Measurements from ENCODE around the gene AGAP1.

The AGAP1 gene

DNA sequence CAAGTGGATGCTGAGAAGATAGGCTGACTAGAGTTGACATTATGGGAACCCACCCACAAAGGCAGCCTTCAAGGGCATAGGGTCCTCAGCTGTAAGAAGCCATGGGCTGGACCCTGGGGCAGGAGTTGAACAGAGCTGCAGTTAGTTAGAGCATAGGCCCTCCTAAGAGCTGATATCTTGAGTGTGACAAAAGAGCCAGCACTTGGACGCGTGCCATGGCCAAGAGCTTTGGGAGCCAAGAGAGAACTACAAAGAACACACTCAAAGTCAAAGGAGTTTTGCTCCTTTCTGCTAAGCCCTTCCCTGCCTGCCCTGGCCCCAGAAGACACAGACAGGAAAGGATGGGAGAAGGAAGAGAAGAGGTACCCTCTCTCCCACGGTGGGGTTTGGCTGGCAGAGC lies 29.9 kb upstream of the AGAP1 start:
- Histone ChIP-seq H3K4me3 (ENCODE audit: low read length) (no peak overlapping the region), H3K9me3 (replicated peaks; ENCODE audit: low read length) (no peaks in the 10 kb centered on the region), H3K4me2 (ENCODE audit: low read length) (no peak overlapping the region), H3K27me3 (ENCODE audit: control insufficient read depth, insufficient read depth, low read length) (peaks cover 18% of the 10 kb centered on the region), H3K36me3 (ENCODE audit: insufficient read depth, low read length) (no peaks in the 10 kb centered on the region), H3K9ac (ENCODE audit: low read depth, low read length) (no peak overlapping the region), H3K4me1 (ENCODE audit: control insufficient read depth, insufficient read depth, low read length) (peaks cover 17% of the 10 kb centered on the region)

DNA sequence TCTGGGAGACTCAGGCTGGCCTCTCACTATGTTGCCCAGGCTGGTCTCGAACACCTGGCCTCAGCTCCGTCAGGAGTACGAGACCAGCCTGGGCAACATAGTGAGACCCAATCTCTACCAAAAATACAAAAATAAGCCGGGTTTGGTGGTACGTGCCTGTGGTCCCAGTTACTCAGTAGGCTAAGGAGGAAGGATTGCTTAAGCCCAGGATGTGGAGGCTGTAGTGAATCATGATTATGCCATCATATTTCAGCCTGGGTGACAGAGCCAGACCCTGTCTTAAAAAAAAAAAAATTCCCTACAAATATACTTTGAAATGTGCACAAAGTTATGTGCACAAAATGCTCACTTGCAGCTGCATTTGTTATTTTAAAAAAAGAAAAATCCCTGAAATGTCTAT lies 26.3 kb upstream of the AGAP1 start:
- Histone ChIP-seq H3K27me3 (ENCODE audit: control insufficient read depth, insufficient read depth, low read length) (no peaks in the 10 kb centered on the region), H3K4me1 (ENCODE audit: control insufficient read depth, insufficient read depth, low read length) (peaks cover 23% of the 10 kb centered on the region), H3K9ac (ENCODE audit: low read depth, low read length) (no peak overlapping the region), H3K36me3 (ENCODE audit: insufficient read depth, low read length) (no peaks in the 10 kb centered on the region), H3K4me2 (ENCODE audit: low read length) (no peak overlapping the region), H3K9me3 (replicated peaks; ENCODE audit: low read length) (no peaks in the 10 kb centered on the region), H3K4me3 (ENCODE audit: low read length) (no peak overlapping the region)

DNA sequence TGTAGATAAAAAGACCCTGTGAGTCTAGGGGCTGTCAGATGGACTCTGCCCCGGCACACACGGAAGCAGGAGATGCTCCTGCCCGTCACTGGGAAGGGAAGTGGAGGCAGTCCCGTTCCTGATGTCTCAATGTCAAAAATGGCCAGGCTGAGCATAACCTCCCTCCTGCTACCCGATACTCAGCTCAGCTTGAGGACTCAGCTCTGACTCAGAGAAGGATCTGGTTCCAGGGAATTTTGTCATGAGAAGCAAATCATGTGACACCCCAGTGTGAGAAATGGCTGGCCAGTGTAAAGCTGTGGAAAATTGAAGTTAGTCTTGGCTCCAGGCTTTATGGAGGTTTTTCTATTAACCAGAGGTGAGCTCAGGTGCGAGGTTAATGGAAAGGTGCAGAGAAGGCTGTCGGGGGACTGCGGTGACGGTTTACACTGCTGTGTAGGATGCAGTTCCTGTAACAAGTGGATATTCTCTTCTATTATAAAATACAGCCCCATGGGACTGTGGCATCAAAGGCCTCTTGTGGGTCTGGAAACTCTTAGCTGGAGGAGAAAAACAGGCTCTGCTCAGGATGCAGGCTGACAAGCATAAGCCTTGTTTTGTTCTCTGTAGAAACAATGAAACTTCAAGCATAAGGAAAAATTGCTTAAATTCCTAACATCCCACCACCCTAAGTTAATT lies 24.7 kb upstream of the AGAP1 start:
- H3K9me3 ChIP-seq (replicated peaks; ENCODE audit: low read length) = no peaks in the 10 kb centered on the region
- H3K9ac ChIP-seq (ENCODE audit: low read depth, low read length) = peak overlapping the region; percentile 55
- H3K4me3 ChIP-seq (ENCODE audit: low read length) = peak overlapping the region; percentile 62
- no peaks in the 10 kb centered on the region for H3K27me3 ChIP-seq (ENCODE audit: control insufficient read depth, insufficient read depth, low read length)
- peak overlapping the region; percentile 83 for H3K4me2 ChIP-seq (ENCODE audit: low read length)
- no peaks in the 10 kb centered on the region for H3K36me3 ChIP-seq (ENCODE audit: insufficient read depth, low read length)
- peaks cover 23% of the 10 kb centered on the region for H3K4me1 ChIP-seq (ENCODE audit: control insufficient read depth, insufficient read depth, low read length)

DNA sequence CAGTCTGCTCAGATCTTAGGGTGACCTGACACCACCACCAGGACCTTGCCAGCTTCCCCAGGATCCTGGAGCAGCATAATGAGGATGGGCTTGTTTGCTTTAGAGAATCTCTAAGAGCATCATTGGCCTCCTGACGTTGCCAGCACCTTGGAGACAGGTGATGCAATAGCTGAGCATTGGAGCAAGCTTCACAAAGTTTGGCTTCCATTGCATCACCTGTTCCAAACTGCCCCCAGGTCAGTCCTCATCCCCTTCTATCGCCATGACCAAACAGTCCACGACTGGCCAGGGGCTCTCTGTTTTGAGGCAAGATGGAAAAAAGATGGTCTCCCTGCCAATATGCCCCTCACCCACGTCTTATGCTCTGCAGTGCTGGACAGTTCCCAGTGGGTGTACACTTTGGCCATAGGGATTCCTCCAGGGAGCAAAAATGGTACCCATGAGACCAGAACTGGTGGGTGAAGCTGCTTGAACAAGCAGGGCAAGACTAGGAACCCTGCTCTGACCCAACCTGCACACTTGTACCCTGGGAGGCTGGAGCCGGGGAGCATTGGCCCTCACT lies 22.6 kb upstream of the AGAP1 start:
- H3K4me1 ChIP-seq (ENCODE audit: control insufficient read depth, insufficient read depth, low read length) = peaks cover 23% of the 10 kb centered on the region
- H3K9me3 ChIP-seq (replicated peaks; ENCODE audit: low read length) = no peaks in the 10 kb centered on the region
- no peak overlapping the region for H3K9ac ChIP-seq (ENCODE audit: low read depth, low read length)
- peaks cover 3% of the 10 kb centered on the region for H3K27me3 ChIP-seq (ENCODE audit: control insufficient read depth, insufficient read depth, low read length)
- no peak overlapping the region for H3K4me2 ChIP-seq (ENCODE audit: low read length)
- no peak overlapping the region for H3K4me3 ChIP-seq (ENCODE audit: low read length)
- no peaks in the 10 kb centered on the region for H3K36me3 ChIP-seq (ENCODE audit: insufficient read depth, low read length)

DNA sequence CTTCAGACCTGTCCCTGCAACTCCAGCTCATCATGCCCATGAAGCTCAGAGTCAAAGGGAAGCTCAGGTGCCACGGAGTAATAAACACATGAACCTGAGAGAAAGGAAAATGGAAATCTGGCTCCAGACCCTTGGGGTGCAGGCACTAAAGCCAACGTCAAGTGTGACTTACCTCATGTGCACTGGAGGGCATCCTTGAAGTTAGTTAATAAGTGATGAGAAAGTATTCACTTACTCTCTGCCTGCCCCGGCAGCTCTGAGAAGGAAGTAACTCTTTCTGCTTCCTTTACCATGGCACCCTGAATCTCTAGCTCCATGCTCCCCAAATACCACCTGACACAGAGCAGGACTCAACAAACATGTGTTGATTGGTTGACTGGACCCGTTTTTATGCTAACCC lies 21.4 kb upstream of the AGAP1 start:
- Histone ChIP-seq H3K4me3 (ENCODE audit: low read length) (no peak overlapping the region), H3K27me3 (ENCODE audit: control insufficient read depth, insufficient read depth, low read length) (peaks cover 3% of the 10 kb centered on the region), H3K9me3 (replicated peaks; ENCODE audit: low read length) (no peaks in the 10 kb centered on the region), H3K36me3 (ENCODE audit: insufficient read depth, low read length) (no peaks in the 10 kb centered on the region), H3K4me2 (ENCODE audit: low read length) (no peak overlapping the region), H3K9ac (ENCODE audit: low read depth, low read length) (no peak overlapping the region), H3K4me1 (ENCODE audit: control insufficient read depth, insufficient read depth, low read length) (peaks cover 18% of the 10 kb centered on the region)

DNA sequence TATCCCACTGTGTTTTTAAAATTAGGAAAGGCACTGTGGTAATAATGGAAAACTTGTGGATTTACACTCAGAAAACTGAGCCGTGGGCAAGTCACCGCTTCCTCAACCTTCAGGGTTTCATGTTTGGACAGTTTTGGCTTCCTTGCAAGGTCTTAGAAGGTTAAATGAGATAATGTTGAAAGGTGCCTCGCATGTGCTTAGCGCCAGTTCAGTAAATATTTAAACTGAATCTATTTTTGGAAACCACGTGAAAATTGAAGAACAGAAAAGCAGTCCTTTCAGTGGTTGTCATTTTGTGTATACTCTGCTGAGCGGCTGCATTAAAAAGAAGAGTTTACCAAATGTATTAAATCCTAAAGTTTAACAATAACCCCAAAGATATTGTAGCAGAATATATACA lies 15.2 kb upstream of the AGAP1 start:
- Histone ChIP-seq H3K4me3 (ENCODE audit: low read length) (no peak overlapping the region), H3K9me3 (replicated peaks; ENCODE audit: low read length) (no peaks in the 10 kb centered on the region), H3K4me1 (ENCODE audit: control insufficient read depth, insufficient read depth, low read length) (no peaks in the 10 kb centered on the region), H3K9ac (ENCODE audit: low read depth, low read length) (no peak overlapping the region), H3K4me2 (ENCODE audit: low read length) (no peak overlapping the region), H3K27me3 (ENCODE audit: control insufficient read depth, insufficient read depth, low read length) (peaks cover 3% of the 10 kb centered on the region), H3K36me3 (ENCODE audit: insufficient read depth, low read length) (no peaks in the 10 kb centered on the region)

DNA sequence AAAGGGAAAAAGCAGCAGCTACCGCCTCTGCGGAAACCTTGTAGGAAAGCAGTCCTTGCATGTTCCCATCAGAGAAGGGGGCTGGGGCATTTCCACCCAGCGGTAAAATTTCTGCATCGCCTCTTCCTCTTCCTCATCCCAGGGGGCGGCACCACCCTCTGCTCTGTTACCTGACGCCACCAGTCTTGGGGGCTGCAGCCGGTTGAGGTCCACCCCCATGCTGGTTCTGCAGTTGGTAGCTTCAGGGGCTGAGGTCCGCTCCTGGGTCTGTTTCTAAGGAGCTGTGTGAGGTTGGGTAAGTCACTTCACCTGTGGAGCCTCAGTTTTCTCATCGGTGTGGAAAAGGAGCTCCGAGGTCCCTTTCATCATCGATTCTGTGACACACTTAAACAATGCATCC lies 14.2 kb upstream of the AGAP1 start:
- H3K9ac ChIP-seq (ENCODE audit: low read depth, low read length) = no peak overlapping the region
- no peak overlapping the region for H3K4me3 ChIP-seq (ENCODE audit: low read length)
- no peaks in the 10 kb centered on the region for H3K36me3 ChIP-seq (ENCODE audit: insufficient read depth, low read length)
- H3K4me2 ChIP-seq (ENCODE audit: low read length) = no peak overlapping the region
- peaks cover 3% of the 10 kb centered on the region for H3K27me3 ChIP-seq (ENCODE audit: control insufficient read depth, insufficient read depth, low read length)
- no peaks in the 10 kb centered on the region for H3K9me3 ChIP-seq (replicated peaks; ENCODE audit: low read length)
- H3K4me1 ChIP-seq (ENCODE audit: control insufficient read depth, insufficient read depth, low read length) = no peaks in the 10 kb centered on the region

DNA sequence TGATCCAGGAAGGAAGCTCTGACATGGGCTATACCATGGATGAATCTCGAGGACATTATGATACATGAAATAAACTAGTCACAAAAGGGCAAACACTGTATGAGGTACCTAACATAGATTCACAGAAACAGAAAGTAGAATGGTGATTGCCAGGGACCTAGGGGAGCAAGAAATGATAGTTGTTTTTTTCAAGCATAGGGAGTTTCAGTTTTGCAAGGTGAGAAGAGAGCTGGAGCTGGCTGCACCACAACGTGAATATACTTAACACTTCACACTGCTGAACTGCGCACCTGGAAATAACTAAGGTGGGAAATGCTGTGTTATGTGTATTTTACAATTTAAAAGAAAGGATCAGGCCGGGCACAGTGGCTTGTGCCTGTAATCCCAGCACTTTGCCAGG lies 13.2 kb upstream of the AGAP1 start:
- H3K36me3 ChIP-seq (ENCODE audit: insufficient read depth, low read length) = no peaks in the 10 kb centered on the region
- no peaks in the 10 kb centered on the region for H3K4me1 ChIP-seq (ENCODE audit: control insufficient read depth, insufficient read depth, low read length)
- no peak overlapping the region for H3K4me2 ChIP-seq (ENCODE audit: low read length)
- no peak overlapping the region for H3K4me3 ChIP-seq (ENCODE audit: low read length)
- H3K27me3 ChIP-seq (ENCODE audit: control insufficient read depth, insufficient read depth, low read length) = peaks cover 3% of the 10 kb centered on the region
- H3K9me3 ChIP-seq (replicated peaks; ENCODE audit: low read length) = no peaks in the 10 kb centered on the region
- H3K9ac ChIP-seq (ENCODE audit: low read depth, low read length) = no peak overlapping the region

DNA sequence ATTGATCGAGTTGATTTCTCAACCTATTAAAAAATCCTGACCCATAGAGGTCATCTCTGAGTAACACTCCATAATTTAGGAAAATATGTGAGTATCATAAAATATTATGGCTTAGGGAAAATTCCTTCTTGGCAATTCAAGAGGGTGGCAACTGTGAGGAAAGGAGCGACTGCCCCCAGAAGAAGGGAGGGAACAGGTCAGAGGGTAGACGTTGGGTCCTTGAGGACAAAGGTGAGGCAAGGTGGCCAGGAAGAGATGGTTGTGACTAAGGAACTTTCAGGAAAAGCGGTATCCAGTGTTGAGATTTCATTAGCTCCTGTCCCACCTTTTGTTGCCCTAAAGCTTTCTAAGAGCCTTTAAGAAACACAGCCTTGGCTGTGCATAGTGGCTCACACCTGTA lies 10.5 kb upstream of the AGAP1 start:
- Histone ChIP-seq H3K4me1 (ENCODE audit: control insufficient read depth, insufficient read depth, low read length) (no peaks in the 10 kb centered on the region), H3K9ac (ENCODE audit: low read depth, low read length) (no peak overlapping the region), H3K9me3 (replicated peaks; ENCODE audit: low read length) (no peaks in the 10 kb centered on the region), H3K36me3 (ENCODE audit: insufficient read depth, low read length) (no peaks in the 10 kb centered on the region), H3K4me3 (ENCODE audit: low read length) (no peak overlapping the region), H3K27me3 (ENCODE audit: control insufficient read depth, insufficient read depth, low read length) (peaks cover 9% of the 10 kb centered on the region), H3K4me2 (ENCODE audit: low read length) (no peak overlapping the region)

DNA sequence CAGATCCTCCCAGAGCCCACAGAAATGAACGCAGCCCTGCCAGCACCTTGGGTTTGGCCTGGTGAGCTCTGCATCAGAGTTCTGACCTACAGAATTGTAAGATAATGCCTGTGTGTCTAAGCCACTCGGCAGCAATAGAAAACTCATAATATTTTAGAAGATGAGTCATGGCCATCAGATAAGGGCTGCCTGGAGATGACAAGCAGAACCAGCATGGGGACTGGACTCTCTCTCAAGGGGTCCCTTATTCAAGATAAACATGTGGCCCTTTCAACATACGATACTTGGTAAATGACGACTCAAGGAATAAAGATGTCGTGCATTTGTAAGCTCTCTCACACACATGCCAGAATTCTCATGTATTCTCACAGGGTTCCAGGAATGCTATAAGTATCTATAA lies 8.5 kb upstream of the AGAP1 start:
- H3K9ac ChIP-seq (ENCODE audit: low read depth, low read length) = no peak overlapping the region
- no peaks in the 10 kb centered on the region for H3K9me3 ChIP-seq (replicated peaks; ENCODE audit: low read length)
- H3K27me3 ChIP-seq (ENCODE audit: control insufficient read depth, insufficient read depth, low read length) = peaks cover 9% of the 10 kb centered on the region
- no peaks in the 10 kb centered on the region for H3K36me3 ChIP-seq (ENCODE audit: insufficient read depth, low read length)
- H3K4me1 ChIP-seq (ENCODE audit: control insufficient read depth, insufficient read depth, low read length) = no peaks in the 10 kb centered on the region
- no peak overlapping the region for H3K4me3 ChIP-seq (ENCODE audit: low read length)
- no peak overlapping the region for H3K4me2 ChIP-seq (ENCODE audit: low read length)

DNA sequence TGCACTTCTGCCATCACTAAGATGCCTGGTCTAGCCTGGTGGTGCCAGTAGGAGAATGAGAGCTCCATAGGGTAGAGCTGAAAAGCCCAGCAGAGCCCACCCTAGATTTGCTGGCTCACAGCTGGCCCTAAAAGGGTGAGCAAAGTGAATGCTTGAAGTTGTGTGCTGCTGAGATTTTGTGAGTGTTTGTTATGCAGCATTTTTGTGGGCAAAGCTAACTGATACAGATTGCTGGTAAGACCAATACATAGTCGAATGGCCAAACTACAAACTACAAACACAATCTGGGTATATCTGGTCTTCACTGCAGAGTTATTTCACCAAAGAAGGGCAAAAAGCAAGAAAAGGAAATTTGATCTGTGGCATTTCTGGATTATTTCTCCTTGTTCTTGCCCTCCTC lies 7.1 kb upstream of the AGAP1 start:
- Histone ChIP-seq H3K27me3 (ENCODE audit: control insufficient read depth, insufficient read depth, low read length) (peaks cover 9% of the 10 kb centered on the region), H3K4me1 (ENCODE audit: control insufficient read depth, insufficient read depth, low read length) (no peaks in the 10 kb centered on the region), H3K9me3 (replicated peaks; ENCODE audit: low read length) (no peaks in the 10 kb centered on the region), H3K9ac (ENCODE audit: low read depth, low read length) (no peak overlapping the region), H3K4me2 (ENCODE audit: low read length) (no peak overlapping the region), H3K4me3 (ENCODE audit: low read length) (no peak overlapping the region), H3K36me3 (ENCODE audit: insufficient read depth, low read length) (no peaks in the 10 kb centered on the region)

DNA sequence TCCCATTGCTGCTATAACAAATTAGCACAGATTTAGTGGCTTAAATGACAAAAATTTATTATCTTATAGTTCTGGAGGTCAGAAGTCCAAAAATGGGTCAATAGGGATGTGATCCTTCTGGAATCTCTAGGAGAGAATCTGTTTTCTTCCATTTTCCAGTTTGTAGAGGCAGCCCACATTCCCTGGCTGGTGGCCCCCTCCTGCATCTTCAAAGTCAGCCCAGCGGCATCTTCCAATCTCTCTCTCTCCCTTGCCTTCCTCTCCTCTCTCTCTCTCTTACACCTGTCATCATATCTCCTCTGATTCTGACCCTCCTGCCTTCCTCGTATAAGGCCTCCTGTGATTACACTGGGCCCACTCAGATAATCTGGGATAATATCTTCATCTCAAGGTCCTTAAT lies 3.9 kb upstream of the AGAP1 start:
- H3K4me3 ChIP-seq (ENCODE audit: low read length) = no peak overlapping the region
- H3K4me2 ChIP-seq (ENCODE audit: low read length) = no peak overlapping the region
- H3K36me3 ChIP-seq (ENCODE audit: insufficient read depth, low read length) = no peaks in the 10 kb centered on the region
- H3K9ac ChIP-seq (ENCODE audit: low read depth, low read length) = no peak overlapping the region
- peaks cover 9% of the 10 kb centered on the region for H3K27me3 ChIP-seq (ENCODE audit: control insufficient read depth, insufficient read depth, low read length)
- no peaks in the 10 kb centered on the region for H3K9me3 ChIP-seq (replicated peaks; ENCODE audit: low read length)
- H3K4me1 ChIP-seq (ENCODE audit: control insufficient read depth, insufficient read depth, low read length) = peaks cover 8% of the 10 kb centered on the region
